ENCODE measurements around the gene RUFY3.
"Not testable (repeated sequence)": the region's sequence is repeated elsewhere in the genome, so short reads cannot be mapped to it uniquely, and the experiment has no call there.

The RUFY3 gene, protein sequence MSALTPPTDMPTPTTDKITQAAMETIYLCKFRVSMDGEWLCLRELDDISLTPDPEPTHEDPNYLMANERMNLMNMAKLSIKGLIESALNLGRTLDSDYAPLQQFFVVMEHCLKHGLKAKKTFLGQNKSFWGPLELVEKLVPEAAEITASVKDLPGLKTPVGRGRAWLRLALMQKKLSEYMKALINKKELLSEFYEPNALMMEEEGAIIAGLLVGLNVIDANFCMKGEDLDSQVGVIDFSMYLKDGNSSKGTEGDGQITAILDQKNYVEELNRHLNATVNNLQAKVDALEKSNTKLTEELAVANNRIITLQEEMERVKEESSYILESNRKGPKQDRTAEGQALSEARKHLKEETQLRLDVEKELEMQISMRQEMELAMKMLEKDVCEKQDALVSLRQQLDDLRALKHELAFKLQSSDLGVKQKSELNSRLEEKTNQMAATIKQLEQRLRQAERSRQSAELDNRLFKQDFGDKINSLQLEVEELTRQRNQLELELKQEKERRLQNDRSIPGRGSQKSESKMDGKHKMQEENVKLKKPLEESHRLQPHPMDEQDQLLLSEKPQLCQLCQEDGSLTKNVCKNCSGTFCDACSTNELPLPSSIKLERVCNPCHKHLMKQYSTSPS

DNA sequence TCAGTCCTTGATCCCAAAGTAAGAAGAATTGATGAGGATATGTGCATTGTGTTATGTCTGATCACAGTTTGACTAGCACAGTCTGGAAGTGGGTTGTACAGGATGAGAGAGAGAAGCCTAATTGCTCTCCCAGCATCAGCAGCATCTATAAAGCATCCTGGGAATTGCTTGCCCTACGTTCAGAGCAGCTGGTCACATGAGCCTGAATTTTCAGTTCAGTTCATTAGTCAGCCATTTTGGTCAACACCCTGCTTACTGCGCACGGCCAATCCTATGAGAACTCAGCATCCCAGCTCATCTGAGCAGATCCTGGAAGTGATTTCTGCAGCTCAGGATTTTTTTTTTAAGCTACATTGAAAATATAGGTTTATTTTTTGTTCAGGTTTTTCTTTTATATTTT is at the start of gene RUFY3:
TSS of gene RUFY3 (plus strand) at position 218 of the 400 bp plus-strand sequence. CDS start 610 bp downstream, outside the sequence.
- peak; percentile 80 for DNase-seq (ENCODE audit: low read depth, low spot score)

DNA sequence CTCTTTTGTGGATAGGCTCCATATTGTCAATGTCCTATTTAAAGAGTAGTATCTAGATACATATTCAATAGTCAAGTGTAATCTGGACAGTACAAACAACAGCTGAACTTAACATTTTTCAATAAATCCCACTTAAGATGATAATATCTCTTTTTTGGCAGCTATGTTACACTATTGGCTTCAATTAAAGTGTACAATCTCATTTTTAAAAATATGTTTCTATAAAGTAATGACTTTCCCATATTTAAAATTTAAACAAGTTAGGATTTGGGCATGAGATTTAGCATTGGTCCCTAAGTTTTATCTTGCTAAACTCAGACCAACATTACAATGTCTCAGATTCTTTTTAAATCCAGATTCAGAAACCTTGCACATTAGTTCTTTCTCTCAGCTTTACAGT is 47.6 kb upstream of the RUFY3 start:
- DNase-seq (ENCODE audit: low read depth, low spot score): no peak

DNA sequence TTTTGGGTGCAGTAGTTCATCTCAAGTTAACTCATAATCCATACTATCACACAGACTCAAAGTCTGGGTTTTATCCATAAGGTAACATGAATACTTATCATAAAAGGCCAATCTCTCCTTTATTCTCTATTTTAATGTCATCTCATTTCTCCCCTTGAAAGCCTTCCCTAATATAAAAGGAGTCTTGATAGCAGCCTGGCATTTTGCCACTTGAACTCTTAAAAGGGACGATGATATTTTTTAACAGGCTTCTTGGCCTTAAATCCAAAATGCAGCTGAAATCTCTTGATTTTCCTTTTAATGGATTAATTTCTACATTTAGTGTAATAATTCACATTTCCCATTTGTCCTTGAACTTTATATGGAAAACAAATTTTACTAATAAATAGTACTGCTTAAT is 47.0 kb upstream of the RUFY3 start:
- no peak for DNase-seq (ENCODE audit: low read depth, low spot score)

DNA sequence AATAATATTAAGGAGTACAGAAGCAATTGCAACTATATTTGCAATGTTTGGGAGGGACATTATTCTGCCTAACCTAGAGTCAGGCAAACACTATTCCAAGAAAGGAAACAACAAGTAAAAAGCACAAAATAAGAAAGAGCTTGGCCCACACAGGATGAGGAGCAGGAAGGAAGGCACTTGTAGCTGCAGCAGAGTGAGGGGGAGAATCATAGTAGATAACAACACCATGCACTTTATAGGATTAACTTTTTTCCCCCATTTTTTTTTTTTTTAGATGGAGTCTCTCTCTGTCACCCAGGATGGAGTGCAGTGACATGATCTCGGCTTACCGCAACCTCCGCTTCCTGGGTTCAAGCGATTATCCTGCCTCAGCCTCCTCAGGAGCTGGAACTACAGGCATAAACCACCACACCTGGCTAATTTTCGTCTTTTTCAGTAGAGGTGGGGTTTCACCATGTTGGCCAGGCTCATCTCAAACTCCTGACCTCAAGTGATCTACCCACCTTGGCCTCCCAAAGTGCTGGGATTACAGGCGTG is 45.1 kb upstream of the RUFY3 start:
- DNase-seq (ENCODE audit: low read depth, low spot score): no peak

DNA sequence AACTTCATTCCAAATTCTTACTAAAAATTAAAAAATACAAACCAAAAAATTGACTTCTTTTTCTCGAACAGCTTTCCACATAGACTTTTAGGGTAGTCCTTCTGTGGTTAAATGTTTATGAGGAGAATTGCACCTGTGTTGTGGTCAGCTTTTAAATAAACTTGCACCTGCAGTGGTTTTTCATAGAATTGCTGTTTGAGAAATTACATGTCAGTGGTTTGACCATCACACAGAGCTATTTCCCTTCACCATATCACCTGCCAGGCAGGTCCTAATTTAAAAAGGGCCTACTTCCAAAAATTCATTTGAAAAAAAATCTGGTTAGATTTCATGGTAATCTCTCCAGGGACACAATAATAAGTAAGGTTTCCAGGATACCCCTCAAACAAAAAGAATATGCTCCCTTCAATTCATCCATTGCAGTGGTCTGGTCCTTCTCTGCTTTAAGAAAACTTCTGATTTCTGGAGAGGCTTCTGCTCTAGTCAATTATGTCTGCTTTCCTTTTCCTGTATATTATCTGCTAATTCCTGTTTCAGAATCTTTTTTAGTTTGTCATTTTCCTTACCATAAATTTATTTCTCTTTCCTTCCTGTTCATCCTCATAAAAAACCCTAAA is 43.3 kb upstream of the RUFY3 start:
- no peak for DNase-seq (ENCODE audit: low read depth, low spot score)

DNA sequence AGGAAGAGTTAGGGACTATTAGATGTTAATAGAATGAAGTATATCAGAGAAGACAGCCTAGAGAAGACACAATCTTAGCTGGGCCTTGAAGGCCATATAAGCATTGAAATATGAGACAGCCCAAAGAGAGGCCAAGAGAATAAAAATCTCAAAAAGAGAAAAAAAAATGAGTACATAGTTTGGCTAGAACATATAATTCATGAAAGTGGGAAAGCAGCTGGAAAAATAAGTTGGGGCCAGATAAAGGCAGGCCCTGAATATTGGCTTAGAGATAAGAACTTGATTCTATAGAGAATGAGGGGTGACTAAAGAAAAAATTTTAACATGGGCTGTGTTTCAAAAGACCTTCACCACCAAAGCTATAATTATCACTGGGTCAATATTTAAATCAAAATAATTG is 40.8 kb upstream of the RUFY3 start:
- DNase-seq (ENCODE audit: low read depth, low spot score): no peak

DNA sequence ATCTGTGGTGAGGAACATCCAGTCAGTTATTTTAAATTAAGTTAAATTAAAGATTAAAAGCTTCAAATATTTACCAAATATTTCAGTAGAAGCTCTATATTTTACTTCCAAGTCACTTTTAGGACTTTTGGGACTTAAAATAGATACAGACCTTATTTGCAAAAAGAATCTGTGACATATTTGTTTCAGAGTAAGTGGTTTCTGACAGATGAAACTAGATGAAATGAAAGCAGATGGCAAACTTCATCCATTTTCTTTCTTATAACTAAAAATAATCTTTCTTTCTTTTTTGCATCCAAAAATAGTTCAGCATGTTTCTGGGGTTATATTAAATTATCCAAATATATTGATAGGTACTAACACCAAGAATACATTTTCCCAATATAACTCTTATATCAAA is 40.1 kb upstream of the RUFY3 start:
- DNase-seq (ENCODE audit: low read depth, low spot score): no peak

DNA sequence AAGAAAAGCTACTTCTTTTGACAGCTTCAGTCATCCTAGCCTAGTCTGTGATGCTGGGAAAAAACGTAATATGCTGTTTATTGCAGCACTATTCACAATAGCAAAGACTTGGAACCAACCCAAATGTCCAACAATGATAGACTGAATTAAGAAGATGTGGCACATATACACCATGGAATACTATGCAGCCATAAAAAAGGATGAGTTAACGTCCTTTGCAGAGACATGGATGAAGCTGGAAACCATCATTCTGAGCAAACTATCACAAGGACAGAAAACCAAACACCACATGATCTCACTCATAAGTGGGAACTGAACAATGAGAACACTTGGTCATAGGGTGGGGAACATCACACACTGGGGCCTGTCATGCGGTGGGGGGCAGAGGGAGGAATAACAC is 39.6 kb upstream of the RUFY3 start:
- DNase-seq (ENCODE audit: low read depth, low spot score): not testable (repeated sequence)

DNA sequence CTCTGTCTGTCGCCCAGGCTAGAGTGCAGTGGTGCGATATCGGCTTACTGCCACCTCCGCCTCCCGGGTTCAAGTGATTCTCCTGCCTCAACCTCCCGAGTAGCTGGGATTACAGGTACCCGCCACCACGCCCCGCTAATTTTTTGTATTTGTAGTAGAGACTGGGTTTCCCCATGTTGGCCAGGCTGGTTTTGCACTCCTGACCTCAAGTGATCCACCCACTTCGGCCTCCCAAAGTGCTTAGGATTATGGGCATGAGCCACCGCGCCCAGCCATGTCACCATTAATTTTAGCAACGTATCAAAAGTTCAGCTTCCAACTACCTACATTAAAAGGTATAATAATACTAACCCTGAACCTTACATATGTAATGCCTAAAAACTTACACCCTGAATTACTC is 34.4 kb upstream of the RUFY3 start:
- DNase-seq (ENCODE audit: low read depth, low spot score): no peak

DNA sequence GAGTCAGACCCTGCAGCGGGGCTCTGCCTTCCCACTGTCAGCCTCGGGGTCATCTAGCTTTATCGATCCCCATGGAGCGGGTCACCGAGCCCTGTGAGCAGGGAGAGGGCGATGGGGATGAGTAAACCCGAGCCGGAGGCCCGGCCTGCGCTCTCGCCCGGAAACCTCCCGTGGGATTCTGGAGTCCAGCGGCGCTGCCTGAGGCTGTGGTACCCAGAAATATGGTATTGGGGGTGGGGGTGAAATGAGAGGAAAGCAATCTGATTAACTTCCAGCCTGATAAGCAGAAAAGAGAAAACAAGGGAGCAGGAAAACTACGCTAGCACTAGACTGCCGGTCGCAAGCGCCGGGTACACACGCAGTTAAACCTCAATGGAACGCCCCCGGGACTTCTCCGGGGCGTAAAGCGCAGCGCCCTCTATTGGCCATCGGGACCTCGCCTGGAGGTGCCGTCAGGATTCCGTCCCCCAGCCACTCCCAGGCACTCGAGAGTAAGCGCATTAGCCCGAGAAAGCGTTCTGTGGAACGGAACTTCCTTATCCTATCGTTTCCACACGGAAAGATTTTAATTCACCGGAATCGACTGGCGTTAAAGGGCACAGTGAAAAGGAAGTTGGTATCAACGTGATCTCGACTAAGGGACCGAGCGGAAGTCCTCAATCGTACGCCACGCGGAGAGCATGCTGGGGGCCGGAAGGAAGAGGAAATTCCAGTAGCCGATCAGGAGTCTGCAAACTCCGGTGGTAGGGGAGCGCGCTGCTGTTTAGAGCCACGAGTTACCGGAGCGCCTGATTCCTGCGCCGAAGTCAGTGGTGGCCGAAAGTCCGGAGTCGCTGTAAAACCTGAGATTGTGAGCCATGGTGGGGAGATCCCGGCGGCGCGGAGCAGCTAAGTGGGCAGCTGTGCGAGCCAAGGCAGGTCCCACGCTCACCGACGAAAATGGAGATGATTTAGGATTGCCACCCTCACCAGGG is 33.7 kb upstream of the RUFY3 start, which contains the start of gene UTP3:
TSS of gene UTP3 (plus strand) at position 712 of the 974 bp plus-strand sequence. CDS start at position 858, 146 bp downstream.
- peak; percentile 98 for DNase-seq (ENCODE audit: low read depth, low spot score)

DNA sequence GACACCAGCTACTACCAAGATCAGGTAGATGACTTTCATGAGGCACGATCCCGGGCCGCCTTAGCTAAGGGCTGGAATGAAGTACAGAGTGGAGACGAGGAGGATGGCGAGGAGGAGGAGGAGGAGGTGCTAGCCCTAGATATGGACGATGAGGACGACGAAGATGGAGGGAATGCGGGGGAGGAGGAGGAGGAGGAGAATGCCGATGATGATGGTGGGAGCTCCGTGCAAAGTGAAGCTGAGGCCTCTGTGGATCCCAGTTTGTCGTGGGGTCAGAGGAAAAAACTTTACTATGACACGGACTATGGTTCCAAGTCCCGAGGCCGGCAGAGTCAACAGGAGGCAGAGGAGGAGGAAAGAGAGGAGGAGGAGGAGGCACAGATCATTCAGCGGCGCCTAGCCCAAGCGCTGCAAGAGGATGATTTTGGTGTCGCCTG is 33.0 kb upstream of the RUFY3 start:
- no peak for DNase-seq (ENCODE audit: low read depth, low spot score)

DNA sequence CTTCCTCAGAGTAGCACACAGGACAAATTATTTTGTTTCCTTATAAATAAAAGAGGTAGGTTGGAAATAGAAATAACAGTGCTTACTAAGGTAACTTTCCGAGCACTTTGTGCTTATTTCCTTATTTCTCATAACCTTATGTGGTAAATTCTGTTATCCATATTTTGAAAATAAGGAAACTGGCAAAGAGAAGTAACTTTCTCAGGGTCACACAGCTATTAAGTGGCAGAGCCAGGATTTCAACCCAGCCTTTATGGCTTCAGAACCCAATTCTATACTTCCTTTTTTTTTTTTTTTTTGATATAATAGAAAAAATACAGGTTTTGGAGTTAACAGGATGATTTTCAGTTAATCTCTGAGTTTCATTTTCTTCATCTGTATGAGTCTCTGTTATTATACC is 30.1 kb upstream of the RUFY3 start:
- DNase-seq (ENCODE audit: low read depth, low spot score): no peak

DNA sequence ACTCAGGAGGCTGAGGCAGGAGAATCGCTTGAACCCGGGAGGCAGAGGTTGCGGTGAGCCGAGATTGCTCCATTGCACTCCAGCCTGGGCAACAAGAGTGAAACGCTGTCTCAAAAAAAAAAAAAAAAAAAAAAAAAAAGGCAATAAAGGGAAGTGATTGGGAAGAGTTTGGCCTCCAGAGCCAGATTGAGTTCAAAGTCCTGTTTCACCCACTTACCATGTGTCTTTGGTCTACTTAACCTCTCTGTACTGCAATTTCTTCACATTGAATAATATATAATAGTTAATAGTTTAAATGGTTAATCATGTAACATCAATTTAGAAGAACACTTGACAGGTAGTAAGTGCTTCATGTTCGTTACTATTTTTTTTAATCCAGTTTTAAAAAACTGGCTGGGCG is 27.1 kb upstream of the RUFY3 start:
- not testable (repeated sequence) for DNase-seq (ENCODE audit: low read depth, low spot score)

DNA sequence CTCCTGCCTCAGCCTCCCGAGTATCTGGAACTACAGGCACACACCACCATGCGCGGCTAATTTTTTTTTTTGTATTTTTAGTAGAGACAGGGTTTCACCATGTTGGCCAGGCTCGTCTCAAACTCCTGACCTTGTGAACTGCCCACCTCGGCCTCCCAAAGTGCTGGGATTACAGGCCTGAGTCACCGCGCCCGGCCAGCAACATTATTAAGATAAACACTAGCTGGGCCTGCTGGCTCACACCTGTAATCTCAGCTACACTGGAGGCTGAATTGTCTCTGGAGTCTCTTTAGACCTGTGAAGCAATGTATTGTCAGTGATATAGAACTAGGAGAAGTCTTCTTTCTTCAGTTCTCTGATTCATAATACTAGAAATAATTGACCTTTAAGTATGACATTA is 23.3 kb upstream of the RUFY3 start:
- DNase-seq (ENCODE audit: low read depth, low spot score): not testable (repeated sequence)

DNA sequence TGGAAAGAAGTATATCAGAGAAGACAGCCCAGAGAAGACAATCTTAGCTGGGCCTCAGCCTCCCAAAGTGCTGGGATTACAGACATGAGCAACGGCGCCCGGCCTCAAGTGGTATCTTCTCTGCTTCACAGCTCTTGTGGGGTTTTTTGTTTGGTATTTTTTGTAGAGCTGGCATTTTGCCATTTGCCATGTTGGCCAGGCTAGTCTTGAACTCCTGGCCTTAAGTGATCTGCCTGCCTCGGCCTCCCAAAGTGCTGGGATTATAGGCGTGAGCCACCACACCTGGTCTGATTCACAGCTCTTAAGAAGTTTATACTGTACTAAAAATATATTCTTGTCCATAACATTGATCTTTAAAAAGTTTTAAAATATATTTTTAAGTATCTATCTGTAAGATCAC is 21.1 kb upstream of the RUFY3 start:
- no peak for DNase-seq (ENCODE audit: low read depth, low spot score)

DNA sequence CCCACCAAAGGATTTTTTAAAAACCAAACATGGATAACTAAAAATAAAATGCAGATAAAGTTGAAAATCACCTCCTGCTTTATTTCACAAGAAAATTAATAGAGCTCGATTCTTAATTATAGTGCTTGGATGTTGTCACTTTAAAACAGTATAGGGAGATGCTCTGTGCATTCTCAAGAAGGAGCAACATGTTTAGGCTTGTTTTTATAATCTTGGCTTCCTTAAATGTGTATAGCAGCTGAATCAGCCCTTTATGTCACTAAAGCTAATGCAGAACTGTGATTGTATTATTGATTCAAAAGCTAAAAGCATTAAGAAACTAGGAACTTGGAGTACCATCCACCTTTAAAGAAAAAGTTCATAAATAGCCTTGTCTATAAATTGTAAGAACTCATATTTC is 20.5 kb upstream of the RUFY3 start:
- DNase-seq (ENCODE audit: low read depth, low spot score): no peak

DNA sequence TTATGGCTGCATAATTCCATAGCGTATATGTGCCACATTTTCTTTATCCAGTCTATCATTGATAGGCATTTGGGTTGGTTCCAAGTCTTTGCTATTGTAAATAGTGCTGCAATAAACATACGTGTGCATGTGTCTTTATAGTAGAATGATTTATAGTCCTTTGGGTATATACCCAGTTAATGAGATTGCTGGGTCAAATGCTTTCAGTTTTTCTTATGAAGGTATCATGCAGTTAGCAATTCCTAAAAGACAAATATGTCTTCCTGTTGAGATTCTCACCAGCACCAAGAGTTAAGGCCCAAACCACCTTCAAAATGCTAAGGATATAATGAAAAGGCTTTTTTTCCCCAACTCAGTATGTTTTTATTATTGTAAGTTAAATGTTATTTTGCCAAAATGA is 19.2 kb upstream of the RUFY3 start:
- DNase-seq (ENCODE audit: low read depth, low spot score): not testable (repeated sequence)

DNA sequence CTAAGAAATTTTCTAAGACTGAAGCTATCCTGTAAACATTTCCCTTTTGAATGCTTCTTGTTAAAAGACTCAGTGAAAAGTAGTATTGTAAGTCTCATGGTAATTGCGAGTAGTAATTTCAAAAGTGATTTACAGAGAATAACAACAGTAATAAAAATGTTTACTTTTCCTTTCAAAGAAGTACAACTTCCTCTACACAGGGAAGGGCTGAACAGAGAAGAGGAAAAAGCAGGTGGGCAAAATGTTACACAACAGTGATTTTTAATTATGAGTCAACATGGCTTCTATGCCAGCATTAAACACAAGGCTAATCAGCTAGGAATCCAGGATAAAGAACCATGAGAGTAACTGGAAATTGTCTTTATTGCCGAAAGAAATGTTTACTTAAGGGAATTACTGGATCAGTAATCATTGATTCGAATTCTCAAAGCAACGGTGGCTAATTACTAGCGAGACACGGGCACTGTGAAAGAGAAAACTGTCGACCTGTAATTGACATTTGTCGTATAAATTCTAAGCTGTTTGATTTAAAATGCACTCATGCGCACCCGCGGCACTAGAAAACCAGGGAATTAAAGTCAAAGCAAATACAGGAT is 18.0 kb upstream of the RUFY3 start:
- no peak for DNase-seq (ENCODE audit: low read depth, low spot score)

DNA sequence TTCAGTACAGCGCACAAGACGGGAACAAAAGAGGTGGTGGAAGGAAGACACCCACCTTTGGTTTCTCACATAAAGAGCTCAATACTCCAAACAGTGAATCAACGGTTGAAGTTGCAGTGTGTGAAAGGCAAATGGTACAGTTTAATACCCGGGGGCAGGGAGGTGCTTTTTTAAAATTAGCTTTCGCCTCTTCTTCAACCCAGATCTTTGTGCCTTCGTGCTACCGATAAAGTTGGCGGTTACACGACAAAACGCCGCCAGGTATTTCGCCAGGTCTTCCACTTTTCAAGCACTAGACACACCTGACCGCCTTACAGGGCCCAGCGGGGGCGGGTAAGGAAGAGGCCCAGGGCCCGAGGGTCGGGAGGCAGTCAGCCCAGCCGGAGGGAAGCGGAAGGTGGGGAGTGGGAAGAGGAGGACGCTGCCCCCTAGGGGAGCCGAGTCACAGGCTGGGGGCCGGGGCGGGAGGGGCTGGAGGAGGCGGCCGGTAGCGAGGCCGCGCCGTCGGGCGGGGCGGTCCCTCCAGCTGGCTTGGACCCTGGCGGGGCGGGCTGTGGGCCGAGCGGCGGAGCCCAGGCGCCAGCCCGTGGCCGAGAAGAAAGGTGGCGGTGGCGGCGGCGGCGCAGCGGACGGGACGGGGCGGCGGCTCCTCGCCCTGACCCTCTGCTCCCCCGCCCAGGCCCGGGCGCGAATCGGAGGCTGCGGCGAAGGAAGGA is 17.4 kb upstream of the RUFY3 start:
- DNase-seq (ENCODE audit: low read depth, low spot score): no peak

DNA sequence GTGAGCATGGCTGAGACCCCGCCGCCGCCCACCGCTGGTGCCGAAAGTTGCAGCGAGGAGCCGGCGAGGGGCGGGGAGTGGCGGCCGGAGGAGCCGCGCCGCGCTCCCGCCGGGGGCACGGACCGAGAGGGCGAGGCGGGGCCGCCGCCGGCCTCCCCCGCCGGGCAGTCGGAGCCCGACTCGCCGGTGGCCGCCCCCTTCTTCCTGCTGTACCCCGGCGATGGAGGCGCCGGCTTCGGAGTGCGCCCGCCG is 16.9 kb upstream of the RUFY3 start:
- no peak for DNase-seq (ENCODE audit: low read depth, low spot score)
